GM18511 (cell line): ENCODE data around the gene ATG16L2.

Source experiments
- ATAC-seq: cut with Tn5 transposase; IDR thresholded peaks from one replicate; pipeline ENCODE4 v1.9.1; 2021; ENCODE audit warnings: mild to moderate bottlenecking, moderate library complexity; ENCODE audit not compliant: unreplicated experiment

ATG16L2 gene

GRCh38 chr11:72869831-72870230 is 55.6 kb downstream of the ATG16L2 start:
- no peak for ATAC-seq

GRCh38 chr11:72871119-72871518 is 56.9 kb downstream of the ATG16L2 start:
- ATAC-seq = no peak

DNA sequence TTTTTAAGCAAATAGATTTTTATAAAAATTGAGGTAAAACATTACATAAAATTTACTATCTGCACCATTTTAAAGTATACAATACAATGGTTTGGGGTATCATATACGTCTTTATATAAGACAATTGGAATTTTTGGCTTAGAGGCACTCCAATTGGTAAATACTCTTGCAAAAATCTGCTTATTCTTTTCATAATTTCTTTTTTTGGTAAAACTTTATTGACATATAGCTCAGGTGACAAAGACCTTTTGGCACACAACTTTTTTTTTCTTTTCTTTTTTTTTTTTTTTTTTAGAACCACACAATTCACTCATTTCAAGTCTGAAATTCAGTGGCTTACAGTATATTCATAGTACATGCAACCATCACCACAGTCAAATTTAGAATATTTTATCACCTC is 57.8 kb downstream of the ATG16L2 start:
- ATAC-seq = no peak

GRCh38 chr11:72875736-72876135 is 61.5 kb downstream of the ATG16L2 start:
- ATAC-seq = no peak

DNA sequence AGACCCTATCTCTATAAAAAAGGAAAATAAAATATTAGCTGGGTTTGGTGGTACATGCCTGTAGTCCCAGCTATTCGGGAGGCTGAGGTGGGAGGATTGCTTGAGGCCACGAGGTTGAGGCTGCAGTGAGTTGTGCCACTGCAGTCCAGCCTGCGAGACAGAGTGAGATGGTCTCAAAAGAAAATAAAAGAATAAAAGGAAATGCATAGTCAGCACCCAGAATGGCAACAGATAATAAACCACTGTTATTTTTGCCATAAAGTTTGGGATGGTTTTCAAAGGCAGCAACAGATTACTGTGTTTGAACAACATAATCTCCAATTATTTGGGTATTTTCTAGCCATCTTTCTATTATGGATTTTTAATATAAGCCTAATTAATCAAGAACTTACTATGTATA is 61.9 kb downstream of the ATG16L2 start:
- ATAC-seq = no peak
